HCT116 (cell line): Measurements from ENCODE around the gene GTF2H3.

Experiments
- CEBPB ChIP-seq: IDR thresholded peaks from 2 replicates; pipeline ENCODE4 v1.6.1; 2012; ENCODE audit warnings: low read depth
- EZH2 ChIP-seq: fragments of 200-600 bp; sonication (generic); IDR thresholded peaks from 2 replicates; pipeline ENCODE4 v1.6.1; 2017; ENCODE audit warnings: antibody characterized with exemption, mixed run types
- POLR2AphosphoS5 ChIP-seq: IDR thresholded peaks from 2 replicates; pipeline ENCODE4 v1.6.1; 2011; ENCODE audit warnings: mild to moderate bottlenecking, low read depth, low read length, moderate library complexity
- SP1 ChIP-seq: IDR thresholded peaks from 2 replicates; pipeline ENCODE4 v1.6.1; 2012; ENCODE audit warnings: low read depth
- ZFX ChIP-seq: fragments of 450-650 bp; IDR thresholded peaks from 2 replicates; pipeline ENCODE4 v1.6.1; 2017
- ZNF274 ChIP-seq: fragments of 200-500 bp; sonication (Bioruptor generic); IDR thresholded peaks from 2 replicates; pipeline ENCODE4 v1.6.1; 2014; ENCODE audit warnings: mild to moderate bottlenecking, low read depth, low read length, inconsistent platforms
- TF ChIP-seq, protein P1 (sequence below), 3 experiments: fragments of 200-600 bp in 1 of 3; sonication (generic) in 1 of 3; IDR thresholded peaks in 2 of 3; conservative IDR thresholded peaks in 1 of 3; 2 replicates each; pipeline ENCODE4 v1.5.1; 2012 to 2017; ENCODE audit warnings: low read depth in 2 of 3, low read length in 2 of 3, antibody characterized with exemption in 1 of 3, borderline replicate concordance in 1 of 3, control low read depth in 1 of 3, mild to moderate bottlenecking in 1 of 3, mixed read lengths in 1 of 3, mixed run types in 1 of 3, moderate library complexity in 1 of 3; ENCODE audit not compliant: insufficient read depth in 1 of 3
- TF ChIP-seq, protein P2 (sequence below): IDR thresholded peaks from 2 replicates; pipeline ENCODE4 v1.6.1; 2012; ENCODE audit warnings: low read depth
- TF ChIP-seq, protein P3 (sequence below): IDR thresholded peaks from 2 replicates; pipeline ENCODE4 v1.6.1; 2012

DNA sequence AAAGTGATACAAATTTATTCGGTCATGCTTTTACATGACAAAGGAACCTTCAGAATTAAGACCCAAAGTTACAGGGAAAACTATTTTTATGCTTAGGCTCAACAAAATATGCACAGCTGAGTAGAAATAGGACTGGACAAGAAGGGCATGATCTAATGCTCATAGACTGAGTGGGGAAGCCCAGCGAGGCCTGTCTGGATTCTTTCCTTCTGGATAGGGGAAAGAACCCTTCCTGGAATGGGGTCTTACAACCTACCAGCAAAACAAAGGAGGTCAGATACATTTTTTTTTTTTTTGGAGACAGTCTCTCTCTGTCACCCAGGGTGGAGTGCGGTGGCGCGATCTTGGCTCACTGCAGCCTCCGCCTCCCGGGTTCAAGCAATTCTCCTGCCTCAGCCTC, 33.9 kb upstream of the GTF2H3 start:
- TF ChIP-seq, protein P1, sequence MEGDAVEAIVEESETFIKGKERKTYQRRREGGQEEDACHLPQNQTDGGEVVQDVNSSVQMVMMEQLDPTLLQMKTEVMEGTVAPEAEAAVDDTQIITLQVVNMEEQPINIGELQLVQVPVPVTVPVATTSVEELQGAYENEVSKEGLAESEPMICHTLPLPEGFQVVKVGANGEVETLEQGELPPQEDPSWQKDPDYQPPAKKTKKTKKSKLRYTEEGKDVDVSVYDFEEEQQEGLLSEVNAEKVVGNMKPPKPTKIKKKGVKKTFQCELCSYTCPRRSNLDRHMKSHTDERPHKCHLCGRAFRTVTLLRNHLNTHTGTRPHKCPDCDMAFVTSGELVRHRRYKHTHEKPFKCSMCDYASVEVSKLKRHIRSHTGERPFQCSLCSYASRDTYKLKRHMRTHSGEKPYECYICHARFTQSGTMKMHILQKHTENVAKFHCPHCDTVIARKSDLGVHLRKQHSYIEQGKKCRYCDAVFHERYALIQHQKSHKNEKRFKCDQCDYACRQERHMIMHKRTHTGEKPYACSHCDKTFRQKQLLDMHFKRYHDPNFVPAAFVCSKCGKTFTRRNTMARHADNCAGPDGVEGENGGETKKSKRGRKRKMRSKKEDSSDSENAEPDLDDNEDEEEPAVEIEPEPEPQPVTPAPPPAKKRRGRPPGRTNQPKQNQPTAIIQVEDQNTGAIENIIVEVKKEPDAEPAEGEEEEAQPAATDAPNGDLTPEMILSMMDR (IDR thresholded peaks at IDR 0.05 in 2 of 3, conservative IDR thresholded peaks at IDR 0.05 in 1 of 3; ENCODE audit: borderline replicate concordance in 1 of 3, insufficient read depth in 1 of 3, low read depth in 2 of 3, low read length in 2 of 3): no peak
- TF ChIP-seq ZFX (no peak), POLR2AphosphoS5 (no peak), EZH2 (no peak), SP1 (no peak), ZNF274 (no peak), CEBPB (no peak)
- TF ChIP-seq, protein P2, sequence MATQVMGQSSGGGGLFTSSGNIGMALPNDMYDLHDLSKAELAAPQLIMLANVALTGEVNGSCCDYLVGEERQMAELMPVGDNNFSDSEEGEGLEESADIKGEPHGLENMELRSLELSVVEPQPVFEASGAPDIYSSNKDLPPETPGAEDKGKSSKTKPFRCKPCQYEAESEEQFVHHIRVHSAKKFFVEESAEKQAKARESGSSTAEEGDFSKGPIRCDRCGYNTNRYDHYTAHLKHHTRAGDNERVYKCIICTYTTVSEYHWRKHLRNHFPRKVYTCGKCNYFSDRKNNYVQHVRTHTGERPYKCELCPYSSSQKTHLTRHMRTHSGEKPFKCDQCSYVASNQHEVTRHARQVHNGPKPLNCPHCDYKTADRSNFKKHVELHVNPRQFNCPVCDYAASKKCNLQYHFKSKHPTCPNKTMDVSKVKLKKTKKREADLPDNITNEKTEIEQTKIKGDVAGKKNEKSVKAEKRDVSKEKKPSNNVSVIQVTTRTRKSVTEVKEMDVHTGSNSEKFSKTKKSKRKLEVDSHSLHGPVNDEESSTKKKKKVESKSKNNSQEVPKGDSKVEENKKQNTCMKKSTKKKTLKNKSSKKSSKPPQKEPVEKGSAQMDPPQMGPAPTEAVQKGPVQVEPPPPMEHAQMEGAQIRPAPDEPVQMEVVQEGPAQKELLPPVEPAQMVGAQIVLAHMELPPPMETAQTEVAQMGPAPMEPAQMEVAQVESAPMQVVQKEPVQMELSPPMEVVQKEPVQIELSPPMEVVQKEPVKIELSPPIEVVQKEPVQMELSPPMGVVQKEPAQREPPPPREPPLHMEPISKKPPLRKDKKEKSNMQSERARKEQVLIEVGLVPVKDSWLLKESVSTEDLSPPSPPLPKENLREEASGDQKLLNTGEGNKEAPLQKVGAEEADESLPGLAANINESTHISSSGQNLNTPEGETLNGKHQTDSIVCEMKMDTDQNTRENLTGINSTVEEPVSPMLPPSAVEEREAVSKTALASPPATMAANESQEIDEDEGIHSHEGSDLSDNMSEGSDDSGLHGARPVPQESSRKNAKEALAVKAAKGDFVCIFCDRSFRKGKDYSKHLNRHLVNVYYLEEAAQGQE: no peak
- TF ChIP-seq, protein P3, sequence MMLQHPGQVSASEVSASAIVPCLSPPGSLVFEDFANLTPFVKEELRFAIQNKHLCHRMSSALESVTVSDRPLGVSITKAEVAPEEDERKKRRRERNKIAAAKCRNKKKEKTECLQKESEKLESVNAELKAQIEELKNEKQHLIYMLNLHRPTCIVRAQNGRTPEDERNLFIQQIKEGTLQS: no peak
